Measurements from ENCODE around the gene ZDHHC14.

DNA sequence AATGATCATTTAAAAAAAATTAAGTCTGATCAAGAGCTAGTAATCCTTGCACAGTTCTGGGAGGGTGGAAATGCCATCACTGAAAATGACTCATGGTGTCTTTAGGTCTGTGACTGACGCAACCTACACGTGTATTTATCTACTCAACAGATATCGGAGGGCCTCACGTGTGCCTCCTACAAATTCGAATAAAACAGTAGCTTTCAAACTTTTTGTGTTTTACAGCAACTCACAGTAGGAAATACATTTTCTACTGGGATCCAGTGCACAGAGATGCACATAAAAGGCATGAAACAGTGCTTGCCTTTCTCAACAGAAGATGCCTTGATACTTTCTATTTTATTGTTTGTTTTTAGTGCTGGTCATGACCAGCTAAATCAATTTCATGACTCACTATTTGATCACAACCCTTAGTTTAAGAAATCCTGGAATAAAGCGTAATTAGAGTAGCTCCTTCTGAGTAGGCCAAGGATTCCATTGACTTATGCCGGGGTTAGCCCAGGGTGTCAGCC lies 232.1 kb downstream of the ZDHHC14 start:
- no peak for TF ChIP-seq EP300 (IDR thresholded peaks at IDR 0.05; ENCODE audit: borderline replicate concordance)
- TF ChIP-seq, protein P1, sequence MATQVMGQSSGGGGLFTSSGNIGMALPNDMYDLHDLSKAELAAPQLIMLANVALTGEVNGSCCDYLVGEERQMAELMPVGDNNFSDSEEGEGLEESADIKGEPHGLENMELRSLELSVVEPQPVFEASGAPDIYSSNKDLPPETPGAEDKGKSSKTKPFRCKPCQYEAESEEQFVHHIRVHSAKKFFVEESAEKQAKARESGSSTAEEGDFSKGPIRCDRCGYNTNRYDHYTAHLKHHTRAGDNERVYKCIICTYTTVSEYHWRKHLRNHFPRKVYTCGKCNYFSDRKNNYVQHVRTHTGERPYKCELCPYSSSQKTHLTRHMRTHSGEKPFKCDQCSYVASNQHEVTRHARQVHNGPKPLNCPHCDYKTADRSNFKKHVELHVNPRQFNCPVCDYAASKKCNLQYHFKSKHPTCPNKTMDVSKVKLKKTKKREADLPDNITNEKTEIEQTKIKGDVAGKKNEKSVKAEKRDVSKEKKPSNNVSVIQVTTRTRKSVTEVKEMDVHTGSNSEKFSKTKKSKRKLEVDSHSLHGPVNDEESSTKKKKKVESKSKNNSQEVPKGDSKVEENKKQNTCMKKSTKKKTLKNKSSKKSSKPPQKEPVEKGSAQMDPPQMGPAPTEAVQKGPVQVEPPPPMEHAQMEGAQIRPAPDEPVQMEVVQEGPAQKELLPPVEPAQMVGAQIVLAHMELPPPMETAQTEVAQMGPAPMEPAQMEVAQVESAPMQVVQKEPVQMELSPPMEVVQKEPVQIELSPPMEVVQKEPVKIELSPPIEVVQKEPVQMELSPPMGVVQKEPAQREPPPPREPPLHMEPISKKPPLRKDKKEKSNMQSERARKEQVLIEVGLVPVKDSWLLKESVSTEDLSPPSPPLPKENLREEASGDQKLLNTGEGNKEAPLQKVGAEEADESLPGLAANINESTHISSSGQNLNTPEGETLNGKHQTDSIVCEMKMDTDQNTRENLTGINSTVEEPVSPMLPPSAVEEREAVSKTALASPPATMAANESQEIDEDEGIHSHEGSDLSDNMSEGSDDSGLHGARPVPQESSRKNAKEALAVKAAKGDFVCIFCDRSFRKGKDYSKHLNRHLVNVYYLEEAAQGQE (IDR thresholded peaks at IDR 0.05; ENCODE audit: low read depth): no peak
